A673 (cell line): Measurements from ENCODE around the gene KIF26B. TPM values are rescaled to one million over a fixed set of nuclear protein-coding genes. Genes with fewer than 3 reads are reported as not detected.

Source experiments
- BruUV-seq: library from RNA; stranded (reverse); fragments of 400-500 nt; replicated peaks from 2 replicates; lab custom pipeline; 2021; lab: Mats Ljungman, UMichigan
- CTCF ChIA-PET: fragments of 300-600 bp; sonication (Branson Sonifier 250); formaldehyde crosslinking; loops from one replicate; lab custom pipeline; 2022; ENCODE audit warnings: antibody characterized with exemption; lab: Charles Lee
- POLR2A ChIA-PET: fragments of 300-600 bp; sonication (Branson Sonifier 250); formaldehyde crosslinking; loops from one replicate; lab custom pipeline; 2022; ENCODE audit warnings: antibody characterized with exemption; ENCODE audit not compliant: low non-redundant PET; lab: Charles Lee
- DNase-seq: peaks from one replicate; pipeline ENCODE4 v3.0.0-alpha.2; 2015; ENCODE audit warnings: low spot score
- H3K27ac ChIP-seq: fragments of 200-600 bp; sonication (generic); 2 replicates; pipeline ENCODE4 v1.5.1; 2016; ENCODE audit warnings: mixed run types, low read depth, mild to moderate bottlenecking, mixed read lengths, antibody characterized with exemption, low read length; ENCODE audit not compliant: poor library complexity, severe bottlenecking
- H3K27me3 ChIP-seq: fragments of 200-600 bp; sonication (generic); replicated peaks from 2 replicates; pipeline ENCODE4 v1.6.1; 2017; ENCODE audit warnings: mixed run types, low read depth, mild to moderate bottlenecking, mixed read lengths, antibody characterized with exemption, low read length; ENCODE audit not compliant: insufficient read depth, poor library complexity
- H3K36me3 ChIP-seq: fragments of 200-600 bp; sonication (generic); 2 replicates; pipeline ENCODE4 v1.6.1; 2016; ENCODE audit warnings: mixed run types, mild to moderate bottlenecking, mixed read lengths, antibody characterized with exemption, low read length; ENCODE audit not compliant: insufficient read depth, poor library complexity, severe bottlenecking
- H3K4me1 ChIP-seq: fragments of 200-600 bp; sonication (generic); 2 replicates; pipeline ENCODE4 v1.6.1; 2017; ENCODE audit warnings: mixed run types, mild to moderate bottlenecking, mixed read lengths, antibody characterized with exemption, low read length; ENCODE audit not compliant: insufficient read depth, poor library complexity, severe bottlenecking
- H3K4me3 ChIP-seq: fragments of 200-600 bp; sonication (generic); 2 replicates; pipeline ENCODE4 v1.5.1; 2016; ENCODE audit warnings: low read depth, mixed run types, mild to moderate bottlenecking, mixed read lengths, low read length; ENCODE audit not compliant: poor library complexity, severe bottlenecking
- H3K9me3 ChIP-seq: fragments of 200-600 bp; sonication (generic); 2 replicates; pipeline ENCODE4 v1.6.1; 2016; ENCODE audit warnings: mixed run types, low read depth, mild to moderate bottlenecking, mixed read lengths, antibody characterized with exemption, low read length; ENCODE audit not compliant: poor library complexity, severe bottlenecking
- EZH2 ChIP-seq: fragments of 200-600 bp; sonication (generic); IDR thresholded peaks from 2 replicates; pipeline ENCODE4 v1.6.1; 2017; ENCODE audit warnings: borderline replicate concordance, low read depth, mild to moderate bottlenecking, mixed read lengths, antibody characterized with exemption, low read length; ENCODE audit not compliant: poor library complexity, severe bottlenecking
- intact Hi-C: fragments of 100-400 bp; cut with micrococcal nuclease; formaldehyde crosslinking; loops from one replicate; pipeline ENCODE4 v1.10.0; 2022; ENCODE audit not compliant: unreplicated experiment
- total RNA-seq: library from RNA; stranded (reverse); gene quantifications from 2 replicates; pipeline ENCODE4 v1.2.3, GENCODE V29; 2021
- TF ChIP-seq, protein P1 (sequence below): fragments of 300-800, 200-600 bp; sonication (generic); conservative IDR thresholded peaks from 2 replicates; pipeline ENCODE4 v1.5.1; 2017; ENCODE audit warnings: low read depth, mild to moderate bottlenecking, antibody characterized with exemption, low read length, moderate library complexity, mixed read lengths

Gene KIF26B
- total RNA-seq, 1 experiment from 2014 or later, result not detected

DNA sequence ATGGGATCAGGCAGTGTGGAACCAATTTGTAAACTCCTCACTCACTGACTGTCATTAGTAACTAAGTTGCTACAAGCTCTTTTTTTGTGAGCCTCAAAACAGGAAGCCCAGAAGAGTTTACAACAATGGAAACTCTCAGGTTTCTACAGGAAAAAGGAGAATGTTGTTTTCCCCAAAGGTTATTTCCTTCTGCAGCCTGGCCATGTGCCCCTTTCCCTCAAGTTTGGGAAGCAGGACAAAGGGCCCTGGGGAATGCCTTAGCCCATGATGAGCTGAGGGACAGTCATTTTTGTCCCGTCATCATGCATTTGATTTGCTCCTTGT is 395.9 kb downstream of the KIF26B start:
- H3K27me3 ChIP-seq, result peaks cover 59% of the 10 kb centered on the region
- H3K27ac ChIP-seq, result no peak overlapping the region
- ChIA-PET POLR2A (no interaction called here), CTCF (no interaction called here)
- no peaks in the 10 kb centered on the region for H3K9me3 ChIP-seq
- no peaks in the 10 kb centered on the region for H3K36me3 ChIP-seq
- intact Hi-C loops, result no loop called here
- H3K4me1 ChIP-seq, result no peaks in the 10 kb centered on the region
- DNase-seq, result no peak
- no peak overlapping the region for H3K4me3 ChIP-seq
- TF ChIP-seq EZH2, result no peak
- TF ChIP-seq, protein P1, sequence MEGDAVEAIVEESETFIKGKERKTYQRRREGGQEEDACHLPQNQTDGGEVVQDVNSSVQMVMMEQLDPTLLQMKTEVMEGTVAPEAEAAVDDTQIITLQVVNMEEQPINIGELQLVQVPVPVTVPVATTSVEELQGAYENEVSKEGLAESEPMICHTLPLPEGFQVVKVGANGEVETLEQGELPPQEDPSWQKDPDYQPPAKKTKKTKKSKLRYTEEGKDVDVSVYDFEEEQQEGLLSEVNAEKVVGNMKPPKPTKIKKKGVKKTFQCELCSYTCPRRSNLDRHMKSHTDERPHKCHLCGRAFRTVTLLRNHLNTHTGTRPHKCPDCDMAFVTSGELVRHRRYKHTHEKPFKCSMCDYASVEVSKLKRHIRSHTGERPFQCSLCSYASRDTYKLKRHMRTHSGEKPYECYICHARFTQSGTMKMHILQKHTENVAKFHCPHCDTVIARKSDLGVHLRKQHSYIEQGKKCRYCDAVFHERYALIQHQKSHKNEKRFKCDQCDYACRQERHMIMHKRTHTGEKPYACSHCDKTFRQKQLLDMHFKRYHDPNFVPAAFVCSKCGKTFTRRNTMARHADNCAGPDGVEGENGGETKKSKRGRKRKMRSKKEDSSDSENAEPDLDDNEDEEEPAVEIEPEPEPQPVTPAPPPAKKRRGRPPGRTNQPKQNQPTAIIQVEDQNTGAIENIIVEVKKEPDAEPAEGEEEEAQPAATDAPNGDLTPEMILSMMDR, result no peak
- BruUV-seq, result no TSS peak

DNA sequence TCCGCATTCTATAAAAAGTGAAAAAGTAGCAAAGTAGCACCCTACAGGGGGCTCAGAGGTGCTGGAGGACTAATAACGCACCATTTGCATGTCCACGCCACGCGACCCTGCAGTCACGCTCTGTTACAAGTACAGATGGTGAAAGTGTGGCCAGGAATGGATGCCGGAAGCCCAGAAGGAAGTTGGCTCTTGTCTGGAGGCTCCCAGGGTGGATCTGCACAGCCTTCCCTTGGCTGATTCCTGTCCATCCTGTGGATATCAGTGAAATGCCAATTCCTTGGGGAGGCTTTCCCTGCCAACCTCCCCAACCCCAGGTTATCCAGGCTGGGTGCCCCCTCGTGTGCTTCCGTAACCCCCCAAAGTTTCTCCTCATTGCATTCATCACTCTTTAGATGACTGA is 396.8 kb downstream of the KIF26B start:
- no peak for DNase-seq
- Histone ChIP-seq H3K27ac (no peak overlapping the region), H3K4me3 (no peak overlapping the region), H3K36me3 (no peaks in the 10 kb centered on the region), H3K4me1 (no peaks in the 10 kb centered on the region), H3K9me3 (no peaks in the 10 kb centered on the region), H3K27me3 (peaks cover 60% of the 10 kb centered on the region)
- TF ChIP-seq, protein P1, result no peak
- TF ChIP-seq EZH2, result no peak
- intact Hi-C loops, result no loop called here
- CTCF ChIA-PET, result no interaction called here
- BruUV-seq, result no TSS peak
- POLR2A ChIA-PET, result no interaction called here

- ChIA-PET CTCF (no interaction called here), POLR2A (no interaction called here)
- Histone ChIP-seq H3K4me1 (no peaks in the 10 kb centered on the region), H3K27ac (no peak overlapping the region), H3K27me3 (peaks cover 63% of the 10 kb centered on the region), H3K36me3 (no peaks in the 10 kb centered on the region), H3K4me3 (no peak overlapping the region), H3K9me3 (no peaks in the 10 kb centered on the region)
- intact Hi-C loops, result no loop called here
- BruUV-seq, result no TSS peak
- DNase-seq, result no peak
- TF ChIP-seq, protein P1, result no peak
- TF ChIP-seq EZH2, result no peak
These were observed 397.5 kb downstream of the KIF26B start for GRCh38 chr1:245552331-245552730.
